Raji (cell line): ENCODE measurements around the gene SLC39A11.

Experiments used
- POLR2A ChIP-seq: IDR thresholded peaks from 2 replicates; pipeline ENCODE4 v1.6.1; 2011; ENCODE audit warnings: low read depth, low read length, control low read depth; ENCODE audit not compliant: insufficient read depth

The SLC39A11 gene

GRCh38 chr17:73067075-73067474, 25.4 kb downstream of the SLC39A11 start:
- no peak for TF ChIP-seq POLR2A

- no peak for TF ChIP-seq POLR2A
These were observed 26.2 kb downstream of the SLC39A11 start for GRCh38 chr17:73066148-73066884.

- TF ChIP-seq POLR2A, result no peak
These were observed 27.1 kb downstream of the SLC39A11 start for GRCh38 chr17:73065376-73065775.

GRCh38 chr17:73064084-73064938, 28.2 kb downstream of the SLC39A11 start:
- no peak for TF ChIP-seq POLR2A

GRCh38 chr17:73062726-73063125, 29.8 kb downstream of the SLC39A11 start:
- TF ChIP-seq POLR2A, result no peak

- no peak for TF ChIP-seq POLR2A
These were observed 31.3 kb downstream of the SLC39A11 start for GRCh38 chr17:73061161-73061560.

GRCh38 chr17:73060721-73061120, 31.8 kb downstream of the SLC39A11 start:
- TF ChIP-seq POLR2A, result no peak

GRCh38 chr17:73058022-73058421, 34.5 kb downstream of the SLC39A11 start:
- no peak for TF ChIP-seq POLR2A

GRCh38 chr17:73057196-73057595, 35.3 kb downstream of the SLC39A11 start:
- no peak for TF ChIP-seq POLR2A

GRCh38 chr17:73052923-73053322, 39.6 kb downstream of the SLC39A11 start:
- TF ChIP-seq POLR2A, result no peak

- TF ChIP-seq POLR2A, result no peak
These were observed 41.7 kb downstream of the SLC39A11 start for GRCh38 chr17:73050797-73051196.

GRCh38 chr17:73048170-73048569, 44.3 kb downstream of the SLC39A11 start:
- no peak for TF ChIP-seq POLR2A

GRCh38 chr17:73045724-73046123, 46.8 kb downstream of the SLC39A11 start:
- TF ChIP-seq POLR2A, result no peak

- no peak for TF ChIP-seq POLR2A
These were observed 48.6 kb downstream of the SLC39A11 start for GRCh38 chr17:73043686-73044581.
